Loucy (cell line): ENCODE measurements around the gene HRH3.

Source experiments
- H2AFZ ChIP-seq: fragments of 200-600 bp; sonication (generic); 2 replicates; pipeline ENCODE4 v1.6.0; 2016; ENCODE audit warnings: antibody characterized with exemption, mild to moderate bottlenecking, low read length, moderate library complexity
- H3F3A ChIP-seq: fragments of 200-600 bp; 2 replicates; pipeline ENCODE4 v1.6.0; 2016; ENCODE audit warnings: antibody characterized with exemption, low read depth, mild to moderate bottlenecking
- H3K27me3 ChIP-seq: fragments of 200-600 bp; sonication (generic); 2 replicates; pipeline ENCODE4 v1.6.1; 2014; ENCODE audit warnings: low read length, mild to moderate bottlenecking; ENCODE audit not compliant: insufficient read depth, poor library complexity, severe bottlenecking
- H3K36me3 ChIP-seq: fragments of 200-600 bp; sonication (generic); 2 replicates; pipeline ENCODE4 v1.6.1; 2016; ENCODE audit warnings: low read length; ENCODE audit not compliant: insufficient read depth
- H3K4me1 ChIP-seq: fragments of 200-600 bp; sonication (generic); 2 replicates; pipeline ENCODE4 v1.5.1; 2014; ENCODE audit warnings: low read length, mild to moderate bottlenecking; ENCODE audit not compliant: insufficient read depth, poor library complexity, severe bottlenecking
- H3K4me2 ChIP-seq: fragments of 200-600 bp; sonication (generic); 2 replicates; pipeline ENCODE4 v1.6.0; 2014; ENCODE audit warnings: antibody characterized with exemption, low read length, low read depth, mild to moderate bottlenecking; ENCODE audit not compliant: poor library complexity, severe bottlenecking
- H3K4me3 ChIP-seq: fragments of 200-600 bp; sonication (generic); 2 replicates; pipeline ENCODE4 v1.5.1; 2014; ENCODE audit warnings: low read length, mild to moderate bottlenecking, mixed read lengths; ENCODE audit not compliant: poor library complexity, severe bottlenecking
- H3K79me2 ChIP-seq: fragments of 200-600 bp; sonication (generic); 2 replicates; pipeline ENCODE4 v1.6.1; 2014; ENCODE audit warnings: low read length; ENCODE audit not compliant: insufficient read depth
- H3K9ac ChIP-seq: fragments of 200-600 bp; sonication (generic); 2 replicates; pipeline ENCODE4 v1.6.0; 2014; ENCODE audit warnings: mild to moderate bottlenecking, low read depth, low read length, moderate library complexity; ENCODE audit not compliant: poor library complexity, severe bottlenecking
- H3K9me2 ChIP-seq: fragments of 200-600 bp; sonication (generic); replicated peaks from 2 replicates; pipeline ENCODE4 v1.6.1; 2016; ENCODE audit warnings: low read depth, low read length, mixed read lengths
- H3K9me3 ChIP-seq: fragments of 200-600 bp; sonication (generic); 2 replicates; pipeline ENCODE4 v1.6.1; 2014; ENCODE audit warnings: mild to moderate bottlenecking, antibody characterized with exemption, low read length, low read depth; ENCODE audit not compliant: insufficient read depth
- H4K20me1 ChIP-seq: fragments of 200-600 bp; sonication (generic); 2 replicates; pipeline ENCODE4 v1.6.0; 2014; ENCODE audit warnings: antibody characterized with exemption, low read length, mild to moderate bottlenecking; ENCODE audit not compliant: insufficient read depth, poor library complexity, severe bottlenecking
- CTCF ChIP-seq: fragments of 200-600 bp; sonication (generic); conservative IDR thresholded peaks from 2 replicates; pipeline ENCODE4 v1.5.1; 2014; ENCODE audit warnings: mild to moderate bottlenecking, antibody characterized with exemption, low read length
- EZH2phosphoT487 ChIP-seq: fragments of 200-600 bp; IDR thresholded peaks from 2 replicates; pipeline ENCODE4 v1.6.1; 2018; ENCODE audit warnings: antibody characterized with exemption, mild to moderate bottlenecking, moderate library complexity, borderline replicate concordance

HRH3 gene

GRCh38 chr20:62195736-62196135 lies 24.3 kb downstream of the HRH3 start:
- Histone ChIP-seq H3K9ac (peak overlapping the region; percentile 76), H2AFZ (no peak overlapping the region), H3K27me3 (no peaks in the 10 kb centered on the region), H3F3A (peaks cover 6% of the 10 kb centered on the region; the same call in 1 of the 2 replicates), H3K9me3 (no peaks in the 10 kb centered on the region), H3K79me2 (peaks cover 21% of the 10 kb centered on the region; the same call in 1 of the 2 replicates), H3K36me3 (peaks cover 25% of the 10 kb centered on the region; the same call in 1 of the 2 replicates), H3K4me3 (peak overlapping the region; percentile 69), H3K4me1 (peaks cover 19% of the 10 kb centered on the region), H3K4me2 (peak overlapping the region; percentile 100), H4K20me1 (no peaks in the 10 kb centered on the region), H3K9me2 (no peaks in the 10 kb centered on the region)
- TF ChIP-seq EZH2phosphoT487 = no peak
- no peak for TF ChIP-seq CTCF

GRCh38 chr20:62195075-62195405 lies 25.0 kb downstream of the HRH3 start:
- Histone ChIP-seq H3K4me3 (peak overlapping the region; percentile 69), H3K9me3 (no peaks in the 10 kb centered on the region), H2AFZ (peak overlapping the region; percentile 78), H3K9ac (peak overlapping the region; percentile 76), H3K9me2 (no peaks in the 10 kb centered on the region), H3K36me3 (peaks cover 22% of the 10 kb centered on the region; the same call in 1 of the 2 replicates), H4K20me1 (no peaks in the 10 kb centered on the region), H3K79me2 (peaks cover 28% of the 10 kb centered on the region; the same call in 1 of the 2 replicates), H3F3A (peaks cover 6% of the 10 kb centered on the region; the same call in 1 of the 2 replicates), H3K27me3 (no peaks in the 10 kb centered on the region), H3K4me2 (peak overlapping the region; percentile 100), H3K4me1 (peaks cover 18% of the 10 kb centered on the region)
- TF ChIP-seq EZH2phosphoT487 (no peak), CTCF (no peak)

- Histone ChIP-seq H3F3A (peaks cover 6% of the 10 kb centered on the region; the same call in 1 of the 2 replicates), H4K20me1 (peaks cover 4% of the 10 kb centered on the region), H3K9me3 (no peaks in the 10 kb centered on the region), H3K79me2 (peaks cover 39% of the 10 kb centered on the region; the same call in 1 of the 2 replicates), H3K36me3 (peaks cover 14% of the 10 kb centered on the region; the same call in 1 of the 2 replicates), H3K4me3 (no peak overlapping the region), H2AFZ (no peak overlapping the region), H3K4me1 (peaks cover 18% of the 10 kb centered on the region), H3K9me2 (no peaks in the 10 kb centered on the region), H3K4me2 (no peak overlapping the region), H3K9ac (no peak overlapping the region), H3K27me3 (no peaks in the 10 kb centered on the region)
- TF ChIP-seq CTCF = no peak
- no peak for TF ChIP-seq EZH2phosphoT487
Observed at GRCh38 chr20:62193079-62194025, 26.7 kb downstream of the HRH3 start.
